GM18502 (cell line): ENCODE results near the gene YIPF3.

ENCODE experiments used
- ATAC-seq: cut with Tn5 transposase; IDR thresholded peaks from one replicate; pipeline ENCODE4 v1.9.1; 2021; ENCODE audit warnings: mild to moderate bottlenecking; ENCODE audit not compliant: unreplicated experiment, poor library complexity

YIPF3 gene

GRCh38 chr6:43493833-43494232 is 22.9 kb downstream of the YIPF3 start:
- no peak for ATAC-seq

- ATAC-seq = no peak
These were observed 23.5 kb downstream of the YIPF3 start for GRCh38 chr6:43493230-43493629.

- no peak for ATAC-seq
These were observed 24.1 kb downstream of the YIPF3 start for GRCh38 chr6:43492673-43493072.

GRCh38 chr6:43491750-43492661 is 24.7 kb downstream of the YIPF3 start:
- no peak for ATAC-seq

GRCh38 chr6:43490523-43490939 is 26.2 kb downstream of the YIPF3 start:
- ATAC-seq = no peak

GRCh38 chr6:43489277-43490072 is 27.3 kb downstream of the YIPF3 start:
- no peak for ATAC-seq

- ATAC-seq = no peak
These were observed 28.0 kb downstream of the YIPF3 start for GRCh38 chr6:43488667-43489276.

GRCh38 chr6:43481591-43482236 is 35.0 kb downstream of the YIPF3 start:
- no peak for ATAC-seq

- no peak for ATAC-seq
These were observed 35.7 kb downstream of the YIPF3 start for GRCh38 chr6:43481075-43481474.

- no peak for ATAC-seq
These were observed 38.7 kb downstream of the YIPF3 start for GRCh38 chr6:43478008-43478372.

- ATAC-seq = peak; percentile 98
These were observed 39.3 kb downstream of the YIPF3 start, which contains the start of gene TJAP1 for GRCh38 chr6:43477235-43478007. TJAP1 (plus strand) TSS chr6:43477570; CDS start chr6:43499002, 21,432 bp downstream.

GRCh38 chr6:43476746-43477145 is 40.0 kb downstream of the YIPF3 start:
- no peak for ATAC-seq

- no peak for ATAC-seq
These were observed 41.2 kb downstream of the YIPF3 start for GRCh38 chr6:43475516-43475915.

GRCh38 chr6:43472515-43472914 is 44.2 kb downstream of the YIPF3 start:
- ATAC-seq = no peak

- no peak for ATAC-seq
These were observed 45.3 kb downstream of the YIPF3 start for GRCh38 chr6:43471399-43471798.

GRCh38 chr6:43469947-43470346 is 46.8 kb downstream of the YIPF3 start:
- no peak for ATAC-seq

- no peak for ATAC-seq
These were observed 47.7 kb downstream of the YIPF3 start for GRCh38 chr6:43468748-43469681.

GRCh38 chr6:43468240-43468639 is 48.5 kb downstream of the YIPF3 start:
- no peak for ATAC-seq

GRCh38 chr6:43467752-43468151 is 49.0 kb downstream of the YIPF3 start:
- ATAC-seq = no peak
